Endodermal cell (in vitro differentiated cells): ENCODE measurements around the gene DDAH1. TPM values are rescaled to one million over a fixed set of nuclear protein-coding genes. Genes with fewer than 3 reads are reported as not detected.
A peak's percentile ranks its signal among the peaks of the same experiment; 100 is the strongest.

Experiments used
- DNase-seq: peaks from one replicate; pipeline ENCODE4 v3.0.0-alpha.2; 2017
- H3K27ac ChIP-seq: 2 replicates; pipeline ENCODE4 v1.5.1; 2013; ENCODE audit warnings: mild to moderate bottlenecking, low read depth, low read length, moderate library complexity
- H3K27me3 ChIP-seq: 2 replicates; pipeline ENCODE4 v1.6.1; 2013; ENCODE audit warnings: mild to moderate bottlenecking, low read length, moderate library complexity; ENCODE audit not compliant: insufficient read depth, control insufficient read depth, poor library complexity, severe bottlenecking
- H3K36me3 ChIP-seq: 2 replicates; pipeline ENCODE4 v1.7.0; 2013; ENCODE audit warnings: mild to moderate bottlenecking, low read length, moderate library complexity; ENCODE audit not compliant: control insufficient read depth, insufficient read depth
- H3K4me1 ChIP-seq: one replicate; pipeline ENCODE4 v1.7.0; 2013; ENCODE audit warnings: low read length; ENCODE audit not compliant: control insufficient read depth, insufficient read depth
- H3K4me3 ChIP-seq: 2 replicates; pipeline ENCODE4 v1.5.1; 2013; ENCODE audit warnings: mild to moderate bottlenecking, low read length, moderate library complexity
- H3K9ac ChIP-seq: 2 replicates; pipeline ENCODE4 v1.6.1; 2013; ENCODE audit warnings: mild to moderate bottlenecking, low read length, moderate library complexity; ENCODE audit not compliant: poor library complexity, severe bottlenecking; ENCODE audit errors: extremely low read depth
- H3K9me3 ChIP-seq: 2 replicates; pipeline ENCODE4 v1.6.1; 2013; ENCODE audit warnings: mild to moderate bottlenecking, low read length, moderate library complexity; ENCODE audit not compliant: control insufficient read depth
- H3K27ac Mint-ChIP-seq: 2 replicates; pipeline ENCODE4 v1.8.0; 2020; ENCODE audit warnings: mixed read lengths
- H3K27me3 Mint-ChIP-seq: 2 replicates; pipeline ENCODE4 v1.8.0; 2021; ENCODE audit warnings: mild to moderate bottlenecking, mixed read lengths; ENCODE audit not compliant: insufficient read depth
- H3K36me3 Mint-ChIP-seq: 2 replicates; pipeline ENCODE4 v1.8.0; 2020; ENCODE audit warnings: low read depth, mixed read lengths
- H3K4me1 Mint-ChIP-seq: 2 replicates; pipeline ENCODE4 v1.8.0; 2020; ENCODE audit warnings: mixed read lengths
- H3K4me3 Mint-ChIP-seq: 2 replicates; pipeline ENCODE4 v1.8.0; 2020; ENCODE audit warnings: mild to moderate bottlenecking, moderate library complexity, mixed read lengths
- H3K9me3 Mint-ChIP-seq: 2 replicates; pipeline ENCODE4 v1.8.0; 2020; ENCODE audit warnings: mild to moderate bottlenecking, mixed read lengths
- WGBS, 2 experiments: methylation state at CpG; one replicate each; pipeline versions ENCODE4 v1.1.5 to v1.1.7; 2013; ENCODE audit warnings: missing lambda C conversion rate in 2 of 2, mixed read lengths in 1 of 2; ENCODE audit not compliant: insufficient coverage in 1 of 2, insufficient read length in 1 of 2; 5-methylcytosine and 5-hydroxymethylcytosine counted together
- total RNA-seq, 2 donors: library from RNA; stranded (reverse); fragmentation: NEBNext Ultra II Directional in 1 of 2; extraction: Animal tissue kit (Norgen Biotek cat#: 25700) in 1 of 2; gene quantifications; 2 replicates in 1 of 2; 3 replicates in 1 of 2; pipeline ENCODE4 v1.2.1, GENCODE V29; 2021
- TF ChIP-seq, protein P1 (sequence below): fragments of 200-600 bp; sonication (generic); conservative IDR thresholded peaks from 2 replicates; pipeline ENCODE4 v1.5.0; 2021; ENCODE audit warnings: antibody characterized with exemption, mild to moderate bottlenecking

The DDAH1 gene
- total RNA-seq, 2 donors from 2014 or later: 16.3 to 22.8 TPM

DNA sequence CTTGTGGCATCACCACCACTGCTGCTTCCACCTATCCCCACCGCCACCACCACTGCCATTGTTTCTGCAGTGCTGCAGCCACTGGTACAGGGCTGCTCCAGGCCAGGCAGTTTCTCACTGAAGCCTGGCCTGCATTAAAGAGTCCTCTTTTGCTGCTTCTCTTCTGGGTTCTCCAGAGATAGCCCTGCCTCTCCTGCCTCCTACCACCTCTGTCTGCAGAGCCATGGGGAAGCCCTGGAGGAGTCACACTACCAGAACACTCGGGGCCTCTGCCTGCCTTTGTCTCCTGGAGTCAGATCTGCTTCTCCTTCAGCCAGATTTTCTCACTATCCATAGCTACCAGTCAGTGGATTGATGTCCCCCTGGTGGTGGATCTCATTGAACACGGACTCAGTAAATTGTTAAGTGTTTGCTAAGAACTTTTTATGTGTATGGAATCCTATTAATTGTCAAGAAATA lies 37.7 kb upstream of the DDAH1 start:
- H3K4me3 ChIP-seq: no peak overlapping the region
- peak overlapping the region; percentile 11 for H3K27ac ChIP-seq
- no peak overlapping the region for H3K4me3 Mint-ChIP-seq
- H3K4me1 Mint-ChIP-seq: peaks cover 9% of the 10 kb centered on the region
- TF ChIP-seq, protein P1, sequence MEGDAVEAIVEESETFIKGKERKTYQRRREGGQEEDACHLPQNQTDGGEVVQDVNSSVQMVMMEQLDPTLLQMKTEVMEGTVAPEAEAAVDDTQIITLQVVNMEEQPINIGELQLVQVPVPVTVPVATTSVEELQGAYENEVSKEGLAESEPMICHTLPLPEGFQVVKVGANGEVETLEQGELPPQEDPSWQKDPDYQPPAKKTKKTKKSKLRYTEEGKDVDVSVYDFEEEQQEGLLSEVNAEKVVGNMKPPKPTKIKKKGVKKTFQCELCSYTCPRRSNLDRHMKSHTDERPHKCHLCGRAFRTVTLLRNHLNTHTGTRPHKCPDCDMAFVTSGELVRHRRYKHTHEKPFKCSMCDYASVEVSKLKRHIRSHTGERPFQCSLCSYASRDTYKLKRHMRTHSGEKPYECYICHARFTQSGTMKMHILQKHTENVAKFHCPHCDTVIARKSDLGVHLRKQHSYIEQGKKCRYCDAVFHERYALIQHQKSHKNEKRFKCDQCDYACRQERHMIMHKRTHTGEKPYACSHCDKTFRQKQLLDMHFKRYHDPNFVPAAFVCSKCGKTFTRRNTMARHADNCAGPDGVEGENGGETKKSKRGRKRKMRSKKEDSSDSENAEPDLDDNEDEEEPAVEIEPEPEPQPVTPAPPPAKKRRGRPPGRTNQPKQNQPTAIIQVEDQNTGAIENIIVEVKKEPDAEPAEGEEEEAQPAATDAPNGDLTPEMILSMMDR: peak; percentile 90
- no peaks in the 10 kb centered on the region for H3K4me1 ChIP-seq
- H3K27ac Mint-ChIP-seq: peak overlapping the region; percentile 75
- H3K9me3 Mint-ChIP-seq: peaks cover 5% of the 10 kb centered on the region
- H3K27me3 ChIP-seq: no peaks in the 10 kb centered on the region
- no peaks in the 10 kb centered on the region for H3K36me3 ChIP-seq
- peaks cover 4% of the 10 kb centered on the region for H3K9me3 ChIP-seq
- DNase-seq: peak; percentile 89
- no peak overlapping the region for H3K9ac ChIP-seq
- H3K27me3 Mint-ChIP-seq: peaks cover 2% of the 10 kb centered on the region
- no peaks in the 10 kb centered on the region for H3K36me3 Mint-ChIP-seq
- WGBS, 2 experiments: 60 to 65% methylated on average over 2 of the region's 3 CpGs

DNA sequence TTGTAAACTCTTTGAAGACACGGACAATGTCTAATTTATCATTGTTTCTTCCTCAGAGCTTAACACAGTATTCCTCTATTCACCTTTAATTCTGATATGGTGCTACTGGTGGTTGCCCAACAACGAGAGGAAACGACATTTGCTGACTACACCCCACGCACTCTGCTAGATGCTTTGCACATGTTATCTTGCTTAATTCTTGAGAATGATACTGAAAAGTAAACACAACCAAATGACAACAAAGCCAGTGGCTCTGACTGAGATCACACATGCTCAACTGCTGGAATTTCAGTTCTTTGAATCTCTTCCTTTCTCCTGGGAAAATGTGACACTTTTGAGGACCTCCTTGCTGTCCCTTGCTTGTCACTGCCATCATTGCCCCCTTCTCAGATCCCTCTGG lies 37.2 kb upstream of the DDAH1 start:
- Mint-ChIP-seq H3K4me1 (peaks cover 9% of the 10 kb centered on the region), H3K9me3 (peaks cover 5% of the 10 kb centered on the region), H3K27ac (no peak overlapping the region), H3K4me3 (no peak overlapping the region), H3K27me3 (peaks cover 2% of the 10 kb centered on the region), H3K36me3 (no peaks in the 10 kb centered on the region)
- H3K36me3 ChIP-seq: no peaks in the 10 kb centered on the region
- TF ChIP-seq, protein P1: no peak
- no peaks in the 10 kb centered on the region for H3K27me3 ChIP-seq
- no peak overlapping the region for H3K9ac ChIP-seq
- H3K9me3 ChIP-seq: peaks cover 4% of the 10 kb centered on the region
- no peak for DNase-seq
- no peaks in the 10 kb centered on the region for H3K4me1 ChIP-seq
- no peak overlapping the region for H3K4me3 ChIP-seq
- H3K27ac ChIP-seq: no peak overlapping the region
- WGBS, 2 experiments: 69 to 88% methylated on average over 2 to 4 of the region's 4 CpGs

DNA sequence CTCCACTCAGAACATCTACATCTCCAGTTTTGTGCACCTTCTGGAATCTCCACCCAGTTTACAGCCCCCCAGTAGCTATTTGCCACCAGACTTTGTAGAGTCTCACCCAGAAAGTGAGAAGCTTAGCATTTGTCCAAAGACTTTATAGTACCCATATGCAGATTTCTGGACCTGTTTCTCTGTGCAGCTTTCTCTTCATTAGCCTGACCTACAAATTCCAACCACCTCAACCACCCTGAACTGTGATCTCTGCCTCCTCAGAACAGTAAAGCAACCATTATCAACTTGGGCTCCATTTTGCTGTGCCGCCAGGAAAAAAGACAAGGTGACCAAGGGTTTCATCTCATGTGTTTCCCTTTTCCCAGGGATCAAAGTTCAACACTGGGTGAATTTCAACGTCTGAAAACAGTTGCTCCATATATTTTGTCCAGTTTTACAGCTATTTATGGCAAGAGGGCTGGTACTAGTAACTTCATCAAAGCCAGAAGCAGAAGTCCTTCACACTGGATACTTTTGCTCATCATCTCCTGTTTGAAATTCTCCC lies 36.5 kb upstream of the DDAH1 start:
- H3K27me3 ChIP-seq: no peaks in the 10 kb centered on the region
- H3K36me3 ChIP-seq: no peaks in the 10 kb centered on the region
- TF ChIP-seq, protein P1: no peak
- no peak for DNase-seq
- peaks cover 9% of the 10 kb centered on the region for H3K4me1 Mint-ChIP-seq
- WGBS, 2 experiments: 94 to 100% methylated on average over 1 to 2 of the region's 2 CpGs
- H3K27ac Mint-ChIP-seq: no peak overlapping the region
- H3K36me3 Mint-ChIP-seq: no peaks in the 10 kb centered on the region
- no peak overlapping the region for H3K4me3 ChIP-seq
- H3K27me3 Mint-ChIP-seq: peaks cover 2% of the 10 kb centered on the region
- H3K4me3 Mint-ChIP-seq: no peak overlapping the region
- no peak overlapping the region for H3K27ac ChIP-seq
- no peak overlapping the region for H3K9ac ChIP-seq
- peaks cover 5% of the 10 kb centered on the region for H3K9me3 Mint-ChIP-seq
- H3K9me3 ChIP-seq: peaks cover 4% of the 10 kb centered on the region
- no peaks in the 10 kb centered on the region for H3K4me1 ChIP-seq
